Stimulated activated memory B cell treated with anti-CD40 and anti-IgM and Interleukin-4, amounts not matched to agents 10 μg/mL and 1 μg/mL and 100 μg/mL, for 72 hours (primary cell): ENCODE results near the gene XPO6.

Source experiments
- ATAC-seq: fragments of 150-1000 bp; cut with Tn5 transposase; 2 replicates; pipeline ENCODE4 v1.10.0; 2021
- H3K27ac Mint-ChIP-seq: one replicate; pipeline ENCODE4 v1.8.0; 2022; ENCODE audit warnings: mild to moderate bottlenecking, mixed read lengths
- H3K27me3 Mint-ChIP-seq: one replicate; pipeline ENCODE4 v1.8.0; 2022; ENCODE audit warnings: mixed read lengths
- H3K36me3 Mint-ChIP-seq: one replicate; pipeline ENCODE4 v1.8.0; 2022; ENCODE audit warnings: mixed read lengths
- H3K4me1 Mint-ChIP-seq: one replicate; pipeline ENCODE4 v1.8.0; 2022; ENCODE audit warnings: mixed read lengths
- H3K4me3 Mint-ChIP-seq: one replicate; pipeline ENCODE4 v1.8.0; 2022; ENCODE audit warnings: mild to moderate bottlenecking, moderate library complexity, mixed read lengths
- H3K9me3 Mint-ChIP-seq: one replicate; pipeline ENCODE4 v1.8.0; 2022; ENCODE audit warnings: mixed read lengths

Gene XPO6

GRCh38 chr16:28182183-28182582 lies 29.6 kb downstream of the XPO6 start:
- peaks cover 31% of the 10 kb centered on the region for H3K36me3 Mint-ChIP-seq

GRCh38 chr16:28181515-28181914 lies 30.2 kb downstream of the XPO6 start:
- Mint-ChIP-seq H3K9me3 (peaks cover 3% of the 10 kb centered on the region), H3K27ac (peak overlapping the region; percentile 92), H3K36me3 (peaks cover 36% of the 10 kb centered on the region), H3K4me3 (no peak overlapping the region), H3K4me1 (peaks cover 91% of the 10 kb centered on the region), H3K27me3 (no peaks in the 10 kb centered on the region)
- no peak for ATAC-seq

More at GRCh38 chr16:28182183-28182582, 29.6 kb downstream of the XPO6 start:
- H3K27me3 Mint-ChIP-seq, result no peaks in the 10 kb centered on the region
- H3K27ac Mint-ChIP-seq, result peak overlapping the region; percentile 92
- H3K4me3 Mint-ChIP-seq, result peak overlapping the region; percentile 20
- H3K4me1 Mint-ChIP-seq, result peaks cover 93% of the 10 kb centered on the region
- ATAC-seq, result no peak
- peaks cover 3% of the 10 kb centered on the region for H3K9me3 Mint-ChIP-seq

GRCh38 chr16:28180655-28181460 lies 30.9 kb downstream of the XPO6 start:
- ATAC-seq, result peak; percentile 87
- Mint-ChIP-seq H3K27me3 (no peaks in the 10 kb centered on the region), H3K36me3 (peaks cover 36% of the 10 kb centered on the region), H3K9me3 (peaks cover 3% of the 10 kb centered on the region), H3K4me3 (peak overlapping the region; percentile 67), H3K4me1 (peaks cover 85% of the 10 kb centered on the region), H3K27ac (peak overlapping the region; percentile 92)

- peaks cover 83% of the 10 kb centered on the region for H3K4me1 Mint-ChIP-seq
- H3K4me3 Mint-ChIP-seq, result peak overlapping the region; percentile 67
- peaks cover 2% of the 10 kb centered on the region for H3K9me3 Mint-ChIP-seq
- no peaks in the 10 kb centered on the region for H3K27me3 Mint-ChIP-seq
- peak; percentile 70 for ATAC-seq
- H3K27ac Mint-ChIP-seq, result peak overlapping the region; percentile 92
- peaks cover 44% of the 10 kb centered on the region for H3K36me3 Mint-ChIP-seq
Observed at GRCh38 chr16:28179354-28179753, 32.4 kb downstream of the XPO6 start.

GRCh38 chr16:28175715-28176114 lies 36.0 kb downstream of the XPO6 start:
- Mint-ChIP-seq H3K4me1 (peaks cover 65% of the 10 kb centered on the region), H3K9me3 (no peaks in the 10 kb centered on the region), H3K27me3 (no peaks in the 10 kb centered on the region), H3K36me3 (peaks cover 55% of the 10 kb centered on the region), H3K4me3 (no peak overlapping the region), H3K27ac (peak overlapping the region; percentile 65)
- ATAC-seq, result no peak

GRCh38 chr16:28172336-28172735 lies 39.4 kb downstream of the XPO6 start:
- no peaks in the 10 kb centered on the region for H3K9me3 Mint-ChIP-seq
- ATAC-seq, result no peak
- H3K36me3 Mint-ChIP-seq, result peaks cover 70% of the 10 kb centered on the region
- H3K27me3 Mint-ChIP-seq, result no peaks in the 10 kb centered on the region
- H3K27ac Mint-ChIP-seq, result peak overlapping the region; percentile 74
- peaks cover 48% of the 10 kb centered on the region for H3K4me1 Mint-ChIP-seq
- no peak overlapping the region for H3K4me3 Mint-ChIP-seq

- H3K27me3 Mint-ChIP-seq, result no peaks in the 10 kb centered on the region
- H3K27ac Mint-ChIP-seq, result peak overlapping the region; percentile 74
- peaks cover 49% of the 10 kb centered on the region for H3K4me1 Mint-ChIP-seq
- H3K36me3 Mint-ChIP-seq, result peaks cover 70% of the 10 kb centered on the region
- H3K9me3 Mint-ChIP-seq, result no peaks in the 10 kb centered on the region
- H3K4me3 Mint-ChIP-seq, result no peak overlapping the region
- ATAC-seq, result no peak
Observed at GRCh38 chr16:28171816-28172215, 39.9 kb downstream of the XPO6 start.

- H3K4me3 Mint-ChIP-seq, result no peak overlapping the region
- peaks cover 63% of the 10 kb centered on the region for H3K36me3 Mint-ChIP-seq
- H3K4me1 Mint-ChIP-seq, result peaks cover 53% of the 10 kb centered on the region
- peak; percentile 54 for ATAC-seq
- H3K27me3 Mint-ChIP-seq, result no peaks in the 10 kb centered on the region
- peak overlapping the region; percentile 81 for H3K27ac Mint-ChIP-seq
- no peaks in the 10 kb centered on the region for H3K9me3 Mint-ChIP-seq
Observed at GRCh38 chr16:28168991-28169554, 42.7 kb downstream of the XPO6 start.

GRCh38 chr16:28167730-28168129 lies 44.0 kb downstream of the XPO6 start:
- Mint-ChIP-seq H3K4me3 (no peak overlapping the region), H3K27me3 (no peaks in the 10 kb centered on the region), H3K36me3 (peaks cover 60% of the 10 kb centered on the region), H3K27ac (peak overlapping the region; percentile 81), H3K4me1 (peaks cover 62% of the 10 kb centered on the region), H3K9me3 (no peaks in the 10 kb centered on the region)
- no peak for ATAC-seq

- peak overlapping the region; percentile 81 for H3K27ac Mint-ChIP-seq
- peaks cover 55% of the 10 kb centered on the region for H3K36me3 Mint-ChIP-seq
- peaks cover 60% of the 10 kb centered on the region for H3K4me1 Mint-ChIP-seq
- H3K4me3 Mint-ChIP-seq, result no peak overlapping the region
- H3K27me3 Mint-ChIP-seq, result no peaks in the 10 kb centered on the region
- H3K9me3 Mint-ChIP-seq, result no peaks in the 10 kb centered on the region
- ATAC-seq, result no peak
Observed at GRCh38 chr16:28167221-28167620, 44.5 kb downstream of the XPO6 start.

GRCh38 chr16:28166394-28167208 lies 45.2 kb downstream of the XPO6 start:
- peak; percentile 75 for ATAC-seq

GRCh38 chr16:28165598-28165997 lies 46.2 kb downstream of the XPO6 start:
- Mint-ChIP-seq H3K4me1 (peaks cover 59% of the 10 kb centered on the region), H3K27ac (peak overlapping the region; percentile 81), H3K36me3 (peaks cover 48% of the 10 kb centered on the region), H3K9me3 (no peaks in the 10 kb centered on the region), H3K27me3 (no peaks in the 10 kb centered on the region), H3K4me3 (no peak overlapping the region)
- ATAC-seq, result no peak

More at GRCh38 chr16:28166394-28167208, 45.2 kb downstream of the XPO6 start:
- Mint-ChIP-seq H3K9me3 (no peaks in the 10 kb centered on the region), H3K36me3 (peaks cover 49% of the 10 kb centered on the region), H3K27me3 (no peaks in the 10 kb centered on the region), H3K27ac (peak overlapping the region; percentile 81), H3K4me3 (no peak overlapping the region), H3K4me1 (peaks cover 60% of the 10 kb centered on the region)

- ATAC-seq, result no peak
- H3K9me3 Mint-ChIP-seq, result no peaks in the 10 kb centered on the region
- no peaks in the 10 kb centered on the region for H3K27me3 Mint-ChIP-seq
- no peak overlapping the region for H3K4me3 Mint-ChIP-seq
- H3K27ac Mint-ChIP-seq, result peak overlapping the region; percentile 73
- peaks cover 60% of the 10 kb centered on the region for H3K4me1 Mint-ChIP-seq
- peaks cover 47% of the 10 kb centered on the region for H3K36me3 Mint-ChIP-seq
Observed at GRCh38 chr16:28164140-28164539, 47.6 kb downstream of the XPO6 start.

- peaks cover 60% of the 10 kb centered on the region for H3K4me1 Mint-ChIP-seq
- peak overlapping the region; percentile 73 for H3K27ac Mint-ChIP-seq
- H3K36me3 Mint-ChIP-seq, result peaks cover 47% of the 10 kb centered on the region
- H3K9me3 Mint-ChIP-seq, result no peaks in the 10 kb centered on the region
- H3K27me3 Mint-ChIP-seq, result no peaks in the 10 kb centered on the region
- no peak for ATAC-seq
- no peak overlapping the region for H3K4me3 Mint-ChIP-seq
Observed at GRCh38 chr16:28163699-28164098, 48.1 kb downstream of the XPO6 start.

- ATAC-seq, result no peak
- Mint-ChIP-seq H3K4me1 (peaks cover 67% of the 10 kb centered on the region), H3K27me3 (no peaks in the 10 kb centered on the region), H3K4me3 (no peak overlapping the region), H3K36me3 (peaks cover 48% of the 10 kb centered on the region), H3K9me3 (no peaks in the 10 kb centered on the region), H3K27ac (no peak overlapping the region)
Observed at GRCh38 chr16:28162326-28162877, 49.4 kb downstream of the XPO6 start.
